ENCODE results near the gene NDST3.

The NDST3 gene

GRCh38 chr4:118112117-118113046, 78.1 kb downstream of the NDST3 start:
- Histone ChIP-seq H3K4me2 (ENCODE audit: low read depth, low read length, poor library complexity, severe bottlenecking) (no peak overlapping the region), H3F3A (ENCODE audit: insufficient read depth) (no peaks in the 10 kb centered on the region), H3K36me3 (ENCODE audit: low read length) (no peaks in the 10 kb centered on the region), H3K27ac (ENCODE audit: low read depth, low read length) (no peak overlapping the region), H3K9me3 (ENCODE audit: insufficient read depth, low read length) (no peaks in the 10 kb centered on the region), H3K9me2 (replicated peaks; ENCODE audit: insufficient read depth, low read length) (no peaks in the 10 kb centered on the region), H3K27me3 (ENCODE audit: low read length) (no peaks in the 10 kb centered on the region), H4K20me1 (ENCODE audit: low read depth, low read length) (no peaks in the 10 kb centered on the region), H3K4me3 (ENCODE audit: insufficient read depth, low read length, poor library complexity, severe bottlenecking) (no peak overlapping the region), H2AFZ (ENCODE audit: low read depth, low read length, severe bottlenecking) (no peak overlapping the region), H3K9ac (ENCODE audit: low read length) (no peak overlapping the region), H3K79me2 (ENCODE audit: insufficient read depth, low read length) (no peaks in the 10 kb centered on the region)
- TF ChIP-seq EZH2phosphoT487 (conservative IDR thresholded peaks at IDR 0.05; ENCODE audit: low read length) (no peak), CTCF (IDR thresholded peaks at IDR 0.05; ENCODE audit: insufficient read depth, low read length, poor library complexity, severe bottlenecking) (no peak)

- no peaks in the 10 kb centered on the region for H4K20me1 ChIP-seq (ENCODE audit: low read depth, low read length)
- H3K9me2 ChIP-seq (replicated peaks; ENCODE audit: insufficient read depth, low read length) = no peaks in the 10 kb centered on the region
- H3K27me3 ChIP-seq (ENCODE audit: low read length) = no peaks in the 10 kb centered on the region
- H2AFZ ChIP-seq (ENCODE audit: low read depth, low read length, severe bottlenecking) = no peak overlapping the region
- no peaks in the 10 kb centered on the region for H3F3A ChIP-seq (ENCODE audit: insufficient read depth)
- H3K36me3 ChIP-seq (ENCODE audit: low read length) = no peaks in the 10 kb centered on the region
- no peak overlapping the region for H3K9ac ChIP-seq (ENCODE audit: low read length)
- H3K79me2 ChIP-seq (ENCODE audit: insufficient read depth, low read length) = no peaks in the 10 kb centered on the region
- no peaks in the 10 kb centered on the region for H3K9me3 ChIP-seq (ENCODE audit: insufficient read depth, low read length)
- no peak overlapping the region for H3K4me2 ChIP-seq (ENCODE audit: low read depth, low read length, poor library complexity, severe bottlenecking)
- no peak overlapping the region for H3K27ac ChIP-seq (ENCODE audit: low read depth, low read length)
- H3K4me3 ChIP-seq (ENCODE audit: insufficient read depth, low read length, poor library complexity, severe bottlenecking) = no peak overlapping the region
- TF ChIP-seq EZH2phosphoT487 (conservative IDR thresholded peaks at IDR 0.05; ENCODE audit: low read length) (no peak), CTCF (IDR thresholded peaks at IDR 0.05; ENCODE audit: insufficient read depth, low read length, poor library complexity, severe bottlenecking) (no peak)
Observed at GRCh38 chr4:118113220-118113619, 78.9 kb downstream of the NDST3 start.

- H3K27me3 ChIP-seq (ENCODE audit: low read length) = no peaks in the 10 kb centered on the region
- no peaks in the 10 kb centered on the region for H3K9me3 ChIP-seq (ENCODE audit: insufficient read depth, low read length)
- no peaks in the 10 kb centered on the region for H3K36me3 ChIP-seq (ENCODE audit: low read length)
- no peaks in the 10 kb centered on the region for H3K9me2 ChIP-seq (replicated peaks; ENCODE audit: insufficient read depth, low read length)
- H2AFZ ChIP-seq (ENCODE audit: low read depth, low read length, severe bottlenecking) = no peak overlapping the region
- no peak overlapping the region for H3K27ac ChIP-seq (ENCODE audit: low read depth, low read length)
- H3K4me2 ChIP-seq (ENCODE audit: low read depth, low read length, poor library complexity, severe bottlenecking) = no peak overlapping the region
- TF ChIP-seq CTCF (IDR thresholded peaks at IDR 0.05; ENCODE audit: insufficient read depth, low read length, poor library complexity, severe bottlenecking) (no peak), EZH2phosphoT487 (conservative IDR thresholded peaks at IDR 0.05; ENCODE audit: low read length) (no peak)
- H3F3A ChIP-seq (ENCODE audit: insufficient read depth) = no peaks in the 10 kb centered on the region
- H4K20me1 ChIP-seq (ENCODE audit: low read depth, low read length) = no peaks in the 10 kb centered on the region
- no peak overlapping the region for H3K9ac ChIP-seq (ENCODE audit: low read length)
- H3K79me2 ChIP-seq (ENCODE audit: insufficient read depth, low read length) = no peaks in the 10 kb centered on the region
- no peak overlapping the region for H3K4me3 ChIP-seq (ENCODE audit: insufficient read depth, low read length, poor library complexity, severe bottlenecking)
Observed at GRCh38 chr4:118114720-118115119, 80.4 kb downstream of the NDST3 start.

Measured in SU-DHL-6 (cell line).